HG02840 (cell line): ENCODE results near the gene KAZN.

Source experiments
- ATAC-seq: cut with Tn5 transposase; IDR thresholded peaks from one replicate; pipeline ENCODE4 v1.9.1; 2021; ENCODE audit warnings: mild to moderate bottlenecking, moderate library complexity, moderate number of reproducible peaks; ENCODE audit not compliant: unreplicated experiment, low FRiP score

The KAZN gene

GRCh38 chr1:14922942-14923726, 324.6 kb downstream of the KAZN start:
- ATAC-seq: no peak

DNA sequence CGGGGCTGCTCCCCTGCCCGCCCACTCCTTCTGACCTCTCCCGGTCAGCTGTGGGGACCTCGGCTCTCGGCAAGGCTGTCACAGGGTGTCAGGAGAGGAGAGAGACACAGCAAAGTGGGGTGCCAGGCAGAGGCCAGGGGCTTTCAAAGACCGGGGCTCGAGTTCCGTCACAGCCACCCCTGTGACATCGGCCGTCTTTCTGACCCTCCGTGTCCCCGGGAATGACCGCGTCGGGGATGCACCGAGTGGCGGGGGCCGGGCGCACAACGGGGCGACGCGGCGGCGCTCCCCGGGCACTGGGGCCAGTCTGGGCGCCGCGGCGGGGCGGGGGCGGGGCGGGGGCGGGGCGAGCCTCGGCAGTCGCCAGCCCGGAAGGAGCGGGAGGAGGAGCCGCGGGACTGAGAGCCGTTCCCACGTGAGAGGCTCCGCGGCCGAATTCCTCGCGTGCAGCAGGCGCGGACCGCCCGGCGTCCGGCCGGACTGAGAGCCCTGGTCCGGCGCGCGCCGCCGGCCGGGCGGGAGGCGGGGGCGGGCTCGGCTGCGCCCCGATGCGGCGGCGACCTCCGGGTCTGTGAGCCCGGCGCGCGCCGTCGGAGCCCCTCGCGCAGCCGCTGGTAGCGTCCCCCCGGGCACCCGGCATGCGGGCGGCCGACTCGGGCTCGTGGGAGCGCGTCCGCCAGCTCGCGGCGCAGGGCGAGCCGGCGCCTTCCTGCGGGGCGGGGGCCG, 325.4 kb downstream of the KAZN start:
- ATAC-seq: no peak

GRCh38 chr1:14924455-14925331, 326.2 kb downstream of the KAZN start:
- no peak for ATAC-seq

GRCh38 chr1:14925336-14926136, 327.1 kb downstream of the KAZN start:
- no peak for ATAC-seq

- ATAC-seq: no peak
These were observed 327.7 kb downstream of the KAZN start for GRCh38 chr1:14926229-14926628.

GRCh38 chr1:14926818-14927575, 328.5 kb downstream of the KAZN start:
- no peak for ATAC-seq

GRCh38 chr1:14928412-14928811, 329.9 kb downstream of the KAZN start:
- no peak for ATAC-seq

DNA sequence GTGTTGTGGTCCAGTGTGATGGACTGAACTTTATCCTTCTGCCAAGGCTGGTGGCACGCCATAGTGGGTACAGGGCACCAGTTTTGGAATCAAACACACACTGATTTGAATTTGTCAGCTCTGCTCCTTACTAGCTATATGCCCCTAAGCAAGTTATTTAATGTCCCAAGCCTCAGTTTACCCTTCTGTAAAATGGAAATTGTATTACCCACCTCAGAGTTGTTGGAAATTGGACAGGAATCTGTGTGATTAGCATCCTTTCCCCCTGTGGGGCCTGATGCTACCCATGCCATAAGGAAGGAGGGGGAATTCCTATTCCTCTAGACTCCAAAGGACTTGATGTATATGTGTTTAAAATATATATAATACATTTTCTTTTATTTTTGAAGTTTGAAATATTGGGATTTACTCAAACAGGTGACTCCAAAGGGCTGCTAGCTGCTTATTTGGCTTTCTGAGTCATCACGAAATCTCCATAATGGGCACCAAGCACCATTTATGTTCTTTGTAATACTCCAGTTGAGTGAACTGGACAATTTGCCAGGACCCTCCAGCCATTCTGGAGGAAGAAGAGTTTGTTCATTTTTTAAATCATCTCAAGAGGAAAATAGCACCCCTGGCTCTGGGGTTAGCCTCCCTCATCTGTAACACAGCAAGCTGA, 330.5 kb downstream of the KAZN start:
- no peak for ATAC-seq

DNA sequence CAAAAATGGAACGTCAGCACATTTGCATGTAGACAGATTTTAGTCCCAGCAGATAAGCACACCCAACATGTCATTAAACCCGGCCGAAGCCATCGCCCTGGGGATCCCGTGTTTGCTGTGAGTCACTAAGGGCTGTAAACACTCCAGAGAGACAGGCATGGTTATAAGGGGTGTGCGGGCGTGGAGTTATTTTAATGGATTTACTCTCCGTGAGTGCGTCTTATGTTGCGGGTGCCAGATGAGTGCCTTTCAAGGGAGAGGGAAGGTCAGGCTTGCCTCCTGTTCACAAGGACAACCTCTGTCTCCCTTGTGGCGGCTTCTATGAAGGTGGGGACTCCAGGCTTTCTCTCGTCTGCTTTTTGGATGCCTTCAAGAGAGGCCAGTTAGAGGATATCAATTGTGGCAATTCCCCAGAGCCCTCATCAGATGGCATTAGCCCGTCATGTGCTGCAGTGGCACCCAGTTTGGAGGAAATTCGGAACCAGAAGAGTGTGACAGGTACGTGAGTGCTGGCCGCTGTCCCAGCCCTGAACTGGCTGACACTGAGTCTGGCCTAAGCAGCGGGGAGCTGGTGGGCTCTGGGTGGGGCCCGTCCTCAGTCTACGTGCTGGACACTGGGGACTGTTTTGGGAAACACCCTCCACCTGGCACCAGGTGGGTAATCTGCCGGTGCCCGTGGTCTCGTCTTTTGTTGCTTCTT, 331.2 kb downstream of the KAZN start:
- no peak for ATAC-seq

DNA sequence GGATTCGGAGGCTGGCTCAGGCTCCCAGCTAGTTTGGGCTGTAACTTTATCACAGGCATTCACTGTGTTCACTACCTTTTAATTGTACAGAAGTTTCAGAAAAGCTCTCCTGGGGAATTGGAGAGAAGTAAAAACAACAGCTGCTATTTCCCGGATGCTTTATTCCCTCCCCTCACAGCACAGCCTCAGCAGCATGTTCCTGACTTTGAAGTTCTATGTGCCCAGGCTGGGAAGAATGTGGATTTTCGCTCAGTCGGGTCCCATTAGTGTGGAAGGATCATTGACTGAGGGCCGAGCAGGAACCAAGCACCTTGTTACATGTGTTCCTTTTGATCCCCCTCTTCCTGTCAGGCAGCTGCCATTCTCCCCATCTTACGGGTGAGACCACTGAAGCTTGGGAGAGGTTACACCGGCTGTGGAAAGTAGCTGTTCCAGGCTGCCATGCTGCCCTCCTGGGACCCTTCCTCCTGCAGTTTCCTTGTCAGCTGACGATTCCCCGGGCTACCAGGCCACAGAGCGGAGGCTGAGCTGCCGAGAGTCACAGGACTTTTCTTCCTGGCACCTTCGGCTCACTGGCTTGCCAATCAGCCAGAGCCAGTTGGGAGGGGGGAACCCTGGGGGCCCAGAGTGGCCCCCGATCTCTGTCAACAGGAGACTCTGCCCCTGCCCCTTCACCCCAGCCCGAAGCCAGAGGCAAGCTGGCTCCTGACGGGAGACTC, 331.9 kb downstream of the KAZN start:
- ATAC-seq: no peak

DNA sequence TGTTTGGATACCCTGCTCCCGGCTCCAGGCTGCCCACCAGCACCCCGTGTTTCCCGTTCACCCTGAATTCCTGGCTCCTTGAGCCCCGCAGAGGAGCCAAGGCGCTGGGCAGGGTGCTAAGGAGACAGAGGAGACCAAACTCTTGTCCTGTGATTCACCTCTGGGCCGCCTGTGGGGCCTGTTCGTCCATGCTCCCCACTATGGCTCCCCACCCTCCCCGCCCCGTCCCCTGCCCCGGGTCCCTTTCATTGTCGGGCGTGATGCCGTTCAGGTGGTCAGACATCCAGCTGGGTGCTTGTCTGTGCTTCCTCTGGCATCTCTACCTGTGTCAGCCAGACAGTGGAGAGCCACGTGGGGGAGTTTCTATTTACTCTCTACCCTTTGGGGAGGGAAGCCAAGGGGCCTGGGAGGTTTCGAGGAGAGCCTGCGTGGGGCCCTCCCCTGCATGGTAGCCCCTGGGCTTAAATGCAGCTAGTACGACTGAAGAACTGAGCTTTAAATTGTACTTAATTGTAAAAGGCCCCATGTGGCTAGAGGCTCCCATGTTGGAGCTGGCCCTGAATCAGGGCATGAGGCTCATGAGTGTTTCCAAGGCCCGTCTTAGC, 333.7 kb downstream of the KAZN start:
- ATAC-seq: no peak

DNA sequence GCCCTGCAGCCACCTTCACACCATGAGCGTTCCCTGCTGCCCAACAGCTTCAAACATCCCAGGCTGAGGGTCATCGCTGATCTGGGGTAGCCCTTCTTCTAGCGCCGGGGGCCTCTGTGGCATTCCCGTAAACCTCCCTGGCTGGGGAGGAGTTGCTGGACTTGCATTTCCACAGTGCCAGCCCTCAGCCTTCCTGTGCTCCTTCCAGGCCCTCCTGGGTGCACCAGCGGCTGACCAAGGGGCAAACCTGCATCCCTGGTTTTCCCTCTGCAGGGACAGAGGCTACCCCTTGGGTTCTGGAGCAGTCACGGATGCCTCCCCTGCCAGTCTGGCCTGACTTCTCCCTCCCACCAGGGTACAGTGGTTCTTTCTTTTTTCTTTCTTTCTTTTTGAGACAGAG, 336.4 kb downstream of the KAZN start:
- no peak for ATAC-seq

GRCh38 chr1:14936815-14937214, 338.3 kb downstream of the KAZN start:
- no peak for ATAC-seq

- no peak for ATAC-seq
These were observed 338.9 kb downstream of the KAZN start for GRCh38 chr1:14937288-14937949.

DNA sequence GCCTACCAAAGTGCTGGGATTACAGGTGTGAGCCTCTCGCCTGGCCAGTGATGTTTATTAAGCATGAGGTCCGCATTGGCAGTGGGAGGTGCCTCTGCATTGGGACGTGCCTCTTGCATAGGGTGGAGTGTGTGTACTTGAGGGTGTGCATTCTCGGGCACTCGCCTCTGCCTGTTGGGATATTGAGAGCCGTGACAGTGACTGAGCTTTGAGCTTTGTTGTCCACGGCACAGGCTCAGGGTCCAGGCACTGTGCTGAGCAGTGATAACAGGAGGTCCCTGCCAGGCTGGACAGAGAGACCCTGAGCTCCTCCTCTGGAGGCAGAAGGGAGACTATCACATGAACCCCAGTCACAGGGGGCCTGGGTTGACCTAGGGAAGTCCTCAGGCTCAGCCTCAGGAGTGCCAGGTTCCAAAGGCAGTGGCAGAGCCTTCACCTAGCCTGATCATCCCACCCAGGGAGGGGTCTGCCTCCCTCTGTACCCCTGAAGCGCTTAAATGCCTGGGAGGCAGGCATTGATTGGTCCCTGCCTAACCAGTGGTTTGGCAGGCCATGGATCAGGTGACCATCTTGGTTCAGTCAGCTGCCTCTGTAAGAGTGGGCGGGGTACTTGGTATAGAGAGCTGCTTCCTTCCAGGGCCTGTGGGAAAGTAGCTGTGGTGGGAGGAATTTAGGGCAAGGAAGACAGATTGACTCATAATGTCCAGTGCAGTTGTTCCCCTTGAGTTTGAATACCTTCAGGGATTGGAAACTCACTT, 341.2 kb downstream of the KAZN start:
- ATAC-seq: no peak

DNA sequence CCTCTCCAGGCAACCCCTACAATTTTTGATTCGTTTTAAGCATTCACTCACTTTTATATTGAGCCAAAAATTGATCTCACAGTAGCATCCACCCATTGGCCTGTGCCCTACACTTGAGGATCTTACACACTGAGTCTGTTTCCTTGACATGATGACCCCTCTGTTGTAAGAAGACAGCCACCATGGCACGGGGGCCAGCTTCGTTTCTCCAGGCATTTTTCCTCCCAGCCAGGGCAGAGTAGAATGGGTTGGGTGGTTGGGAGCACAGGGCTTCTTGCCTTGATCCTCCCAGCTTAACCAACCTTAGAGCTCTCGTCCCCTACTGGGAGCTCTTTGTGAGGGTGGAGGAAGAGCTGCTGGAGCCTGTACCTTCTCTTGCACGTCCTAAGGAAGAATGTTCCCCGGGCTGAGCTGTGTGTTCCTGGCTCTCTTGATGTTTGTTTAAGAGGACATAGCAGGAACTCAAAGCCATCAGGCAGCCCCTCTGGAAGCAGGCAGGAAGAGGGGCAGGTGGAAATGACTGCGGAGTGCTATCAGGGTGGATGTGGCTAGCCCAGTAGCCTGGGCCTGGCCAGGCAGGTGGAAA, 341.9 kb downstream of the KAZN start:
- no peak for ATAC-seq
